ENCODE results near the gene EMP2.
A peak's percentile ranks its signal among the peaks of the same experiment; 100 is the strongest.

The EMP2 gene

GRCh38 chr16:10522966-10523365, 57.4 kb downstream of the EMP2 start:
- no peak for DNase-seq (ENCODE audit: low read depth)
- TF ChIP-seq CTCF (IDR thresholded peaks at IDR 0.05; ENCODE audit: low read length, missing control alignments), result no peak
- no peak overlapping the region for H3K4me3 ChIP-seq (replicated peaks; ENCODE audit: low read depth, low read length)

GRCh38 chr16:10521681-10522274, 58.6 kb downstream of the EMP2 start:
- DNase-seq (ENCODE audit: low read depth), result peak; percentile 79
- peak; percentile 96 for TF ChIP-seq CTCF (IDR thresholded peaks at IDR 0.05; ENCODE audit: low read length, missing control alignments)
- no peak overlapping the region for H3K4me3 ChIP-seq (replicated peaks; ENCODE audit: low read depth, low read length)

- DNase-seq (ENCODE audit: low read depth), result no peak
- H3K4me3 ChIP-seq (replicated peaks; ENCODE audit: low read depth, low read length), result no peak overlapping the region
- no peak for TF ChIP-seq CTCF (IDR thresholded peaks at IDR 0.05; ENCODE audit: low read length, missing control alignments)
These were observed 59.4 kb downstream of the EMP2 start for GRCh38 chr16:10520869-10521578.

GRCh38 chr16:10519929-10520868, 60.2 kb downstream of the EMP2 start:
- DNase-seq (ENCODE audit: low read depth), result no peak
- no peak for TF ChIP-seq CTCF (IDR thresholded peaks at IDR 0.05; ENCODE audit: low read length, missing control alignments)
- H3K4me3 ChIP-seq (replicated peaks; ENCODE audit: low read depth, low read length), result no peak overlapping the region

GRCh38 chr16:10519297-10519696, 61.1 kb downstream of the EMP2 start:
- no peak overlapping the region for H3K4me3 ChIP-seq (replicated peaks; ENCODE audit: low read depth, low read length)
- DNase-seq (ENCODE audit: low read depth), result no peak
- no peak for TF ChIP-seq CTCF (IDR thresholded peaks at IDR 0.05; ENCODE audit: low read length, missing control alignments)

- DNase-seq (ENCODE audit: low read depth), result no peak
- H3K4me3 ChIP-seq (replicated peaks; ENCODE audit: low read depth, low read length), result no peak overlapping the region
- TF ChIP-seq CTCF (IDR thresholded peaks at IDR 0.05; ENCODE audit: low read length, missing control alignments), result no peak
These were observed 61.8 kb downstream of the EMP2 start for GRCh38 chr16:10518479-10519041.
